Neural cell (in vitro differentiated cells): Measurements from ENCODE around the gene NUS1. TPM values are rescaled to one million over a fixed set of nuclear protein-coding genes. Genes with fewer than 3 reads are reported as not detected.
A peak's percentile ranks its signal among the peaks of the same experiment; 100 is the strongest.

Experiments
- H2AFZ ChIP-seq: fragments of 200-600, 300-800 bp; sonication (generic), shearing (Covaris generic); 2 replicates; pipeline ENCODE4 v1.6.0; 2014; ENCODE audit warnings: low read depth, mild to moderate bottlenecking, antibody characterized with exemption, low read length, moderate library complexity
- H3F3A ChIP-seq: fragments of 200-600 bp; shearing (Covaris generic); 2 replicates; pipeline ENCODE4 v1.6.1; 2016; ENCODE audit warnings: mild to moderate bottlenecking, moderate library complexity, mixed read lengths, antibody characterized with exemption, low read length; ENCODE audit not compliant: insufficient read depth, poor library complexity, severe bottlenecking
- H3K27ac ChIP-seq: fragments of 200-600, 300-800 bp; sonication (generic), shearing (Covaris generic); 2 replicates; pipeline ENCODE4 v1.5.1; 2014; ENCODE audit warnings: mild to moderate bottlenecking, low read length, moderate library complexity
- H3K27me3 ChIP-seq: fragments of 300-800, 200-600 bp; sonication (generic), shearing (Covaris generic); 2 replicates; pipeline ENCODE4 v1.6.0; 2014; ENCODE audit warnings: mild to moderate bottlenecking, low read depth, low read length, moderate library complexity; ENCODE audit not compliant: insufficient read depth
- H3K36me3 ChIP-seq: fragments of 300-800, 200-600 bp; sonication (generic), shearing (Covaris generic); 2 replicates; pipeline ENCODE4 v1.5.1; 2014; ENCODE audit warnings: mild to moderate bottlenecking, antibody characterized with exemption, low read length, moderate library complexity; ENCODE audit not compliant: insufficient read depth
- H3K4me2 ChIP-seq: fragments of 300-800, 200-600 bp; sonication (generic), shearing (Covaris generic); 2 replicates; pipeline ENCODE4 v1.6.0; 2014; ENCODE audit warnings: mild to moderate bottlenecking, low read length
- H3K4me3 ChIP-seq: fragments of 300-800, 200-600 bp; sonication (generic), shearing (Covaris generic); 2 replicates; pipeline ENCODE4 v1.5.1; 2014; ENCODE audit warnings: mild to moderate bottlenecking, low read length, moderate library complexity
- H3K79me2 ChIP-seq: fragments of 200-600 bp; shearing (Covaris generic); replicated peaks from 2 replicates; pipeline ENCODE4 v1.6.0; 2014; ENCODE audit warnings: mild to moderate bottlenecking, low read length, moderate library complexity; ENCODE audit not compliant: insufficient read depth
- H3K9ac ChIP-seq: fragments of 300-800, 200-600 bp; sonication (generic), shearing (Covaris generic); 2 replicates; pipeline ENCODE4 v1.6.1; 2016; ENCODE audit warnings: mild to moderate bottlenecking, low read length, mixed read lengths
- H3K9me2 ChIP-seq: fragments of 200-600 bp; shearing (Covaris generic); 2 replicates; pipeline ENCODE4 v1.6.1; 2016; ENCODE audit warnings: mild to moderate bottlenecking, low read length, mixed read lengths; ENCODE audit not compliant: insufficient read depth
- H3K9me3 ChIP-seq: fragments of 200-600, 300-800 bp; sonication (generic), shearing (Covaris generic); 2 replicates; pipeline ENCODE4 v1.6.1; 2016; ENCODE audit warnings: mild to moderate bottlenecking, mixed run types, low read length, moderate library complexity, mixed read lengths
- H4K20me1 ChIP-seq: fragments of 200-600 bp; shearing (Covaris generic); 2 replicates; pipeline ENCODE4 v1.6.1; 2016; ENCODE audit warnings: mild to moderate bottlenecking, mixed run types; ENCODE audit not compliant: insufficient read depth
- CTCF ChIP-seq: fragments of 450-650 bp; IDR thresholded peaks from 2 replicates; pipeline ENCODE4 v1.5.1; 2014; ENCODE audit warnings: antibody characterized with exemption, mild to moderate bottlenecking, moderate library complexity; ENCODE audit not compliant: poor library complexity, severe bottlenecking
- EP300 ChIP-seq: fragments of 450-650 bp; conservative IDR thresholded peaks from 2 replicates; pipeline ENCODE4 v1.6.1; 2014; ENCODE audit warnings: antibody characterized with exemption, mild to moderate bottlenecking, moderate library complexity; ENCODE audit not compliant: poor library complexity, severe bottlenecking
- EZH2 ChIP-seq: fragments of 200-600, 300-800 bp; shearing (Covaris generic), sonication (generic); IDR thresholded peaks from 2 replicates; pipeline ENCODE4 v1.6.1; 2014; ENCODE audit warnings: antibody characterized with exemption, low read length, borderline replicate concordance, mild to moderate bottlenecking; ENCODE audit not compliant: insufficient read depth, poor library complexity, severe bottlenecking
- MXI1 ChIP-seq: fragments of 450-650 bp; conservative IDR thresholded peaks from 2 replicates; pipeline ENCODE4 v1.6.1; 2014; ENCODE audit warnings: antibody characterized with exemption, mild to moderate bottlenecking; ENCODE audit not compliant: poor library complexity, severe bottlenecking
- POLR2AphosphoS5 ChIP-seq: IDR thresholded peaks from 2 replicates; pipeline ENCODE4 v1.6.1; 2012
- RAD21 ChIP-seq: fragments of 450-650 bp; conservative IDR thresholded peaks from 2 replicates; pipeline ENCODE4 v1.6.1; 2014; ENCODE audit warnings: antibody characterized with exemption, mild to moderate bottlenecking, moderate library complexity
- REST ChIP-seq: IDR thresholded peaks from 2 replicates; pipeline ENCODE4 v1.6.1; 2012; ENCODE audit warnings: borderline replicate concordance
- SMC3 ChIP-seq: fragments of 450-650 bp; conservative IDR thresholded peaks from 2 replicates; pipeline ENCODE4 v1.6.1; 2014; ENCODE audit warnings: antibody characterized with exemption, mild to moderate bottlenecking, moderate library complexity; ENCODE audit not compliant: poor library complexity
- TAF1 ChIP-seq: IDR thresholded peaks from 2 replicates; pipeline ENCODE4 v1.6.1; 2012; ENCODE audit warnings: low read depth
- polyA plus RNA-seq: library from polyadenylated mRNA; depleted of rRNA; stranded (reverse); fragments of >200 nt; gene quantifications from 2 replicates; pipeline ENCODE4 v1.2.3, GENCODE V29; 2014

The NUS1 gene
- polyA plus RNA-seq, 1 donor from 2014 or later, result 36.3 TPM

- no peaks in the 10 kb centered on the region for H3F3A ChIP-seq
- H4K20me1 ChIP-seq, result peaks cover 4% of the 10 kb centered on the region
- H3K4me3 ChIP-seq, result peak overlapping the region; percentile 71
- no peaks in the 10 kb centered on the region for H3K36me3 ChIP-seq
- H2AFZ ChIP-seq, result no peak overlapping the region
- H3K4me2 ChIP-seq, result peak overlapping the region; percentile 88
- TF ChIP-seq REST (no peak), MXI1 (no peak), SMC3 (no peak), TAF1 (no peak), POLR2AphosphoS5 (no peak), CTCF (no peak), EZH2 (no peak), EP300 (no peak), RAD21 (no peak)
- no peaks in the 10 kb centered on the region for H3K9me2 ChIP-seq
- no peaks in the 10 kb centered on the region for H3K27me3 ChIP-seq
- H3K9ac ChIP-seq, result no peak overlapping the region
- peaks cover 57% of the 10 kb centered on the region for H3K79me2 ChIP-seq
- no peak overlapping the region for H3K27ac ChIP-seq
- no peaks in the 10 kb centered on the region for H3K9me3 ChIP-seq
Observed at GRCh38 chr6:117676577-117677218, 1.4 kb downstream of the NUS1 start.

- no peaks in the 10 kb centered on the region for H3K36me3 ChIP-seq
- H2AFZ ChIP-seq, result no peak overlapping the region
- peak overlapping the region; percentile 71 for H3K4me3 ChIP-seq
- H3K27ac ChIP-seq, result no peak overlapping the region
- H3K9me2 ChIP-seq, result no peaks in the 10 kb centered on the region
- H3K9me3 ChIP-seq, result no peaks in the 10 kb centered on the region
- no peak overlapping the region for H3K9ac ChIP-seq
- peaks cover 4% of the 10 kb centered on the region for H4K20me1 ChIP-seq
- H3K27me3 ChIP-seq, result no peaks in the 10 kb centered on the region
- H3F3A ChIP-seq, result no peaks in the 10 kb centered on the region
- H3K4me2 ChIP-seq, result peak overlapping the region; percentile 88
- H3K79me2 ChIP-seq, result peaks cover 67% of the 10 kb centered on the region
- no peak for TF ChIP-seq CTCF
- TF ChIP-seq EP300, result no peak
- TF ChIP-seq REST, result no peak
- no peak for TF ChIP-seq SMC3
- no peak for TF ChIP-seq RAD21
- no peak for TF ChIP-seq EZH2
- TF ChIP-seq TAF1, result no peak
- no peak for TF ChIP-seq POLR2AphosphoS5
- TF ChIP-seq MXI1, result no peak
Observed at GRCh38 chr6:117677553-117678141, 2.4 kb downstream of the NUS1 start.
